Neural progenitor cell (in vitro differentiated cells): ENCODE measurements around the gene GLP2R. TPM values are rescaled to one million over a fixed set of nuclear protein-coding genes. Genes with fewer than 3 reads are reported as not detected.
A peak's percentile ranks its signal among the peaks of the same experiment; 100 is the strongest.

ENCODE experiments used
- DNase-seq: peaks from one replicate; pipeline ENCODE4 v3.0.0-alpha.2; 2016; ENCODE audit warnings: low spot score
- H2AFZ ChIP-seq: fragments of 200-600 bp; sonication (generic); replicated peaks from 2 replicates; pipeline ENCODE4 v1.6.1; 2016; ENCODE audit warnings: antibody characterized with exemption
- H3F3A ChIP-seq: fragments of 200-600 bp; sonication (generic); 2 replicates; pipeline ENCODE4 v1.6.1; 2016; ENCODE audit warnings: antibody characterized with exemption, low read depth
- H3K27ac ChIP-seq: fragments of 200-600 bp; sonication (generic); 2 replicates; pipeline ENCODE4 v1.5.1; 2016; ENCODE audit warnings: mild to moderate bottlenecking
- H3K27me3 ChIP-seq: fragments of 200-600 bp; sonication (generic); 2 replicates; pipeline ENCODE4 v1.6.1; 2016; ENCODE audit warnings: mild to moderate bottlenecking, moderate library complexity
- H3K36me3 ChIP-seq: fragments of 200-600 bp; sonication (generic); 2 replicates; pipeline ENCODE4 v1.5.1; 2016
- H3K4me1 ChIP-seq: fragments of 200-600 bp; sonication (generic); 2 replicates; pipeline ENCODE4 v1.6.1; 2016; ENCODE audit warnings: mixed run types
- H3K4me2 ChIP-seq: fragments of 200-600 bp; sonication (generic); 2 replicates; pipeline ENCODE4 v1.6.1; 2016
- H3K4me3 ChIP-seq: fragments of 200-600 bp; sonication (generic); 2 replicates; pipeline ENCODE4 v1.5.1; 2016
- H3K79me2 ChIP-seq: fragments of 200-600 bp; sonication (generic); 2 replicates; pipeline ENCODE4 v1.6.1; 2016; ENCODE audit warnings: low read depth
- H3K9ac ChIP-seq: fragments of 200-600 bp; sonication (generic); 2 replicates; pipeline ENCODE4 v1.6.1; 2016
- H3K9me3 ChIP-seq: fragments of 200-600 bp; sonication (generic); 2 replicates; pipeline ENCODE4 v1.5.1; 2016; ENCODE audit warnings: low read depth
- H4K20me1 ChIP-seq: fragments of 200-600 bp; sonication (generic); 2 replicates; pipeline ENCODE4 v1.6.1; 2016; ENCODE audit warnings: low read depth
- H3K27ac Mint-ChIP-seq: 3 replicates; pipeline ENCODE4 v1.8.0; 2021; ENCODE audit warnings: mixed read lengths
- H3K27me3 Mint-ChIP-seq: 2 replicates; pipeline ENCODE4 v1.8.0; 2022; ENCODE audit warnings: low read depth, mild to moderate bottlenecking, inconsistent platforms, moderate library complexity, mixed read lengths; ENCODE audit not compliant: insufficient read depth
- H3K36me3 Mint-ChIP-seq: 3 replicates; pipeline ENCODE4 v1.8.0; 2021; ENCODE audit warnings: mixed read lengths
- H3K4me1 Mint-ChIP-seq: 3 replicates; pipeline ENCODE4 v1.8.0; 2021; ENCODE audit warnings: mixed read lengths
- H3K4me3 Mint-ChIP-seq: 3 replicates; pipeline ENCODE4 v1.8.0; 2021; ENCODE audit warnings: mild to moderate bottlenecking, moderate library complexity, mixed read lengths
- H3K9me3 Mint-ChIP-seq: 3 replicates; pipeline ENCODE4 v1.8.0; 2020; ENCODE audit warnings: mixed read lengths
- CTCF ChIP-seq: fragments of 200-600 bp; sonication (generic); IDR thresholded peaks from 2 replicates; pipeline ENCODE4 v1.5.1; 2017; ENCODE audit warnings: antibody characterized with exemption, mild to moderate bottlenecking
- EZH2 ChIP-seq: fragments of 200-600 bp; sonication (generic); IDR thresholded peaks from 2 replicates; pipeline ENCODE4 v1.6.1; 2017; ENCODE audit warnings: antibody characterized with exemption, mild to moderate bottlenecking, moderate library complexity
- EZH2phosphoT487 ChIP-seq: fragments of 200-600 bp; sonication (generic); IDR thresholded peaks from 2 replicates; pipeline ENCODE4 v1.6.1; 2017; ENCODE audit warnings: antibody characterized with exemption
- total RNA-seq: library from RNA; depleted of rRNA; stranded (reverse); fragments of >200 nt; gene quantifications from 2 replicates; pipeline ENCODE4 v1.2.3, GENCODE V29; 2015; ENCODE audit warnings: low replicate concordance

GLP2R gene
- total RNA-seq, 1 donor from 2014 or later = not detected

GRCh38 chr17:9874722-9875121, 49.0 kb downstream of the GLP2R start:
- H2AFZ ChIP-seq = no peak overlapping the region
- no peaks in the 10 kb centered on the region for H4K20me1 ChIP-seq
- peaks cover 6% of the 10 kb centered on the region for H3K9me3 Mint-ChIP-seq
- TF ChIP-seq EZH2phosphoT487 (no peak), CTCF (no peak), EZH2 (no peak)
- no peaks in the 10 kb centered on the region for H3K27me3 Mint-ChIP-seq
- H3K27me3 ChIP-seq = no peaks in the 10 kb centered on the region
- H3F3A ChIP-seq = no peaks in the 10 kb centered on the region
- H3K27ac Mint-ChIP-seq = no peak overlapping the region
- H3K36me3 Mint-ChIP-seq = no peaks in the 10 kb centered on the region
- no peaks in the 10 kb centered on the region for H3K9me3 ChIP-seq
- no peaks in the 10 kb centered on the region for H3K36me3 ChIP-seq
- H3K79me2 ChIP-seq = no peaks in the 10 kb centered on the region
- no peak overlapping the region for H3K4me3 ChIP-seq
- no peak overlapping the region for H3K4me3 Mint-ChIP-seq
- H3K4me2 ChIP-seq = no peak overlapping the region
- peaks cover 9% of the 10 kb centered on the region for H3K4me1 Mint-ChIP-seq
- no peak overlapping the region for H3K27ac ChIP-seq
- no peak for DNase-seq
- H3K9ac ChIP-seq = no peak overlapping the region
- H3K4me1 ChIP-seq = peaks cover 13% of the 10 kb centered on the region

- H3K36me3 Mint-ChIP-seq = no peaks in the 10 kb centered on the region
- Histone ChIP-seq H3K4me1 (peaks cover 13% of the 10 kb centered on the region), H3K36me3 (no peaks in the 10 kb centered on the region), H3K79me2 (no peaks in the 10 kb centered on the region), H3K4me2 (no peak overlapping the region), H3K9ac (no peak overlapping the region), H3K27me3 (no peaks in the 10 kb centered on the region), H3K27ac (no peak overlapping the region), H2AFZ (no peak overlapping the region), H4K20me1 (no peaks in the 10 kb centered on the region), H3K4me3 (no peak overlapping the region), H3K9me3 (no peaks in the 10 kb centered on the region), H3F3A (no peaks in the 10 kb centered on the region)
- peaks cover 10% of the 10 kb centered on the region for H3K9me3 Mint-ChIP-seq
- TF ChIP-seq CTCF = no peak
- H3K4me1 Mint-ChIP-seq = peaks cover 9% of the 10 kb centered on the region
- peak; percentile 47 for DNase-seq
- no peaks in the 10 kb centered on the region for H3K27me3 Mint-ChIP-seq
- H3K4me3 Mint-ChIP-seq = no peak overlapping the region
- no peak overlapping the region for H3K27ac Mint-ChIP-seq
These were observed 49.7 kb downstream of the GLP2R start for GRCh38 chr17:9875441-9875840.

GRCh38 chr17:9878356-9878755, 52.6 kb downstream of the GLP2R start:
- H2AFZ ChIP-seq = no peak overlapping the region
- no peaks in the 10 kb centered on the region for H3K36me3 Mint-ChIP-seq
- no peaks in the 10 kb centered on the region for H3F3A ChIP-seq

More at GRCh38 chr17:9878356-9878755, 52.6 kb downstream of the GLP2R start:
- Histone ChIP-seq H3K27me3 (no peaks in the 10 kb centered on the region), H4K20me1 (no peaks in the 10 kb centered on the region), H3K9me3 (peaks cover 5% of the 10 kb centered on the region), H3K4me2 (no peak overlapping the region), H3K79me2 (no peaks in the 10 kb centered on the region), H3K27ac (no peak overlapping the region), H3K4me1 (peaks cover 13% of the 10 kb centered on the region), H3K9ac (no peak overlapping the region), H3K4me3 (no peak overlapping the region), H3K36me3 (no peaks in the 10 kb centered on the region)
- TF ChIP-seq EZH2 = no peak
- no peak for TF ChIP-seq CTCF
- no peak for TF ChIP-seq EZH2phosphoT487
- no peak for DNase-seq
- H3K27ac Mint-ChIP-seq = no peak overlapping the region
- H3K27me3 Mint-ChIP-seq = no peaks in the 10 kb centered on the region
- peaks cover 9% of the 10 kb centered on the region for H3K4me1 Mint-ChIP-seq
- H3K9me3 Mint-ChIP-seq = peaks cover 29% of the 10 kb centered on the region
- no peak overlapping the region for H3K4me3 Mint-ChIP-seq
